Measurements from ENCODE around the gene SETD6.
A peak's percentile ranks its signal among the peaks of the same experiment; 100 is the strongest.

SETD6 gene

GRCh38 chr16:58494981-58495520 is 20.3 kb upstream of the SETD6 start:
- DNase-seq, result peak; percentile 46 to 59

- no peak for DNase-seq
These were observed 19.6 kb upstream of the SETD6 start for GRCh38 chr16:58495521-58496331.

- no peak for DNase-seq
These were observed 17.8 kb upstream of the SETD6 start for GRCh38 chr16:58497468-58497867.

- no peak for DNase-seq
These were observed 17.4 kb upstream of the SETD6 start for GRCh38 chr16:58497935-58498334.

DNA sequence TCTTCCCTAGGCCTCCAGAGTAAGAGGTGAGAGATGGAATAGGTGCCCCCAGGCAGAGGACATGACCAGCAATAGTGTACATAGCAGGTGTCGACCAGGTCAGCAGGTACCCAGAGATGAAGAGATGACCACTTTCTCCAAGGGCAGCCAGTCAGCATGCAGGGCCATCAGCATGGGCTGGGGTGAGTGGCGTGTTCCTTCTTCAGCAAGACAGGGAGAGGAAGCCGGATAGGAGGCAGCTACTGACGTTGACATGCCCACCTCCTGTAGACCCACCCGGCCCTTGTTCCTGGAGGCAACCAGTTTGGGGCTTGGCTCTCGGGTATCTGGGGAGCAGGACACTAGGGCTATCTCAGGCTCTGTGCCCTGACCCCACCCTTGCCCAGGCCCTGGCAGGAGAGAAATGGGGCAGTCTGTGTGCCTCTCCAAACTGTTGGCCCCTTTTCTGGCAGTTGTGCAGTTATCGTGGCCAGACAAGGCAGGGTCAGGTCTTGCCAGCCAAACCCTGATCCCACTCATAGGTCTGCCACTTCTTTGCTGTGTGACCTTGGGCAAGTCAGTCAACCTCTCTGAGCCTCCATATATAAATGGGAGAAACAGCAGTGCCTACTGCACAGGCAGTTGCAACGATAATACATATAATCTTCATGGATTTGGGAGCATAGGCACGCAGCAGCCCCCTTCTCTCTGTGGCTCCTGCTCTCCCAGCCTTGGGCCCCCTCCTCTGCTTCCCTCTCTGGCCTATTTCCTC is 16.8 kb upstream of the SETD6 start:
- DNase-seq, result no peak

DNA sequence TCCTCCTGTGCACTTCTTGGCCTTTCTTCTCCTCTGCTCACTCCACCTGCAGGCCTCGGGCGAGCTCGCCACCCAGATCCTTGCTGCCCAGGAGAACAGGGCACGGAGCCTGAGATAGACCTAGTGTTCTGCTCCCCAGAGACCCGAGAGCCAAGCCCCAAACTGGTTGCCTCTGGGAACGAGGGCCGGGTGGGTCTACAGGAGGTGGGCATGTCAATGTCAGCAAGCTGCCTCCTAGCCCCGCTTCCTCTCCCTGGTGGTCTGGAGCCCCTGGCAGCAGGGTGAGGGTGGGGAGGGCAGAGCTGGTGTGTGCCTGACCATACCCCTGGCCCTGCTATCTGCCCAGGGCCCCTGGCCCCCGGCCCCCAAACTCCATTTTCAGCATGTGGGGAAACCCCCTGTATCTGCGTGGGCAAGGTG is 16.2 kb upstream of the SETD6 start:
- DNase-seq, result no peak

GRCh38 chr16:58499615-58500351 is 15.5 kb upstream of the SETD6 start, which contains the start of gene NDRG4:
Gene NDRG4, plus strand, starts transcription at chr16:58500143. Its CDS starts 106 bp downstream, at chr16:58500249.
- DNase-seq, result peak; percentile 38 to 52

- no peak for DNase-seq
These were observed 14.7 kb upstream of the SETD6 start for GRCh38 chr16:58500430-58501241.

- DNase-seq, result peak; percentile 37 to 47
These were observed 13.8 kb upstream of the SETD6 start for GRCh38 chr16:58501242-58502131.

GRCh38 chr16:58502217-58502921 is 12.9 kb upstream of the SETD6 start:
- DNase-seq, result no peak

DNA sequence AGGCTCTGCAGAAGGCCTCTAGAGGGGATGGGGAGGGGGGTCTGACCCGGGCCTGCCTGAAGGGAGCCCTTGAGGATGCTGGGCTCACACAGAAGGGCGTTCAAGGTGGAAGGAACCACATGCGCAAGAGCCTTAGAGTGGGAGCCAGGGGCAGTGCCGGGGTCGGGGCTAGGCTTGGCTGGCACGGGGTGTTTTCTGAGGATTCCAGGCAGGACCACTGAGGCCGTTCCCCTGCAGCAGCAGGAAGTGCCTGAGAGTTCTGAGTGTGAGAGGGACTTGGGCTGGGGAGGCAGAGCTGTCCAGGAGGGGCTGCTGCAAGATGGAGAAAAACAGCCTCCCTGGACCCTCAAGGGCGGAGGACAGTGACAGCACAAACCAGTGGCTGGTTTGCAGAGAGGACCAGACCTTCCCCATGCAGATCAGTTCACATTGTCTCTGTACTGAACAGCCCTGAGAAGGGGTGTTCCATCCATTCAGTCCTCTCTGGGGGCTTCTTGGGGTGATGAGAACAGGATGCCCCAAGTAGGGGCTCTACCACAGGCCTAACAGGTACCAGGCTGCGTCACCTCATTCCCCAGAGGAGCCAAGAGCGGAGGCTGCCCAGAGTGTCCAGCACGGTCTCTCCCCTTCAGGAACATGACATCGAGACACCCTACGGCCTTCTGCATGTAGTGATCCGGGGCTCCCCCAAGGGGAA is 12.0 kb upstream of the SETD6 start:
- no peak for DNase-seq

DNA sequence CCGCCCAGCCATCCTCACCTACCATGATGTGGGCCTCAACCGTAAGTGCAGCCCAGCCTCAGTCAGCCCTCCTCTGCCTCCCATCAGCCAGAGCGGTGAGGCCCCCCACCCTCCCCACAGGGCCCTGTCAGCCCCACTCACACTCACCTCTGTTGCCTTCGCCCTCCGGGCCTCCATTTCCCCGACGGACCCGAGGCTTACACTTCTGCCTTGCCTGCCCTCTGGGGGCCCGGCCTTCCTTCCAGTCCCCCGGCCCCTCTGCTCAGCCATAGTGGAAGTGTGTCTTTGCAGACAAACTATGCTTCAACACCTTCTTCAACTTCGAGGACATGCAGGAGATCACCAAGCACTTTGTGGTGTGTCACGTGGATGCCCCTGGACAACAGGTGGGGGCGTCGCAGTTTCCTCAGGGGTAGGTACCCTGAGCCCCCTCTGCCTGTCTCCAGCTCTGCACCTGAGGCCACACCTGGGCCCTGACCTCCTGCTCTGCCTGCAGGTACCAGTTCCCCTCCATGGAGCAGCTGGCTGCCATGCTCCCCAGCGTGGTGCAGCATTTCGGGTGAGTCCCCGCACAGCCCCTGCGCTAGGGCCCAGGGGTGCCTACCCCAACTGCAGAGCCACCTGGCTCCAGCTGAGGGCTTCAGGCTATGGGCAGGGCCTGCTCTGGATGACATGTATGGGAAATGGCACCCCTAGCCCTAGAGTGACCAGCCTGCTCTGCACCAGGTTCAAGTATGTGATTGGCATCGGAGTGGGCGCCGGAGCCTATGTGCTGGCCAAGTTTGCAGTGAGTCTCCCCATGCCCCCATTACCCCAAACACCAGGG is 11.2 kb upstream of the SETD6 start:
- DNase-seq, result no peak

- no peak for DNase-seq
These were observed 8.8 kb upstream of the SETD6 start for GRCh38 chr16:58506241-58507194.

DNA sequence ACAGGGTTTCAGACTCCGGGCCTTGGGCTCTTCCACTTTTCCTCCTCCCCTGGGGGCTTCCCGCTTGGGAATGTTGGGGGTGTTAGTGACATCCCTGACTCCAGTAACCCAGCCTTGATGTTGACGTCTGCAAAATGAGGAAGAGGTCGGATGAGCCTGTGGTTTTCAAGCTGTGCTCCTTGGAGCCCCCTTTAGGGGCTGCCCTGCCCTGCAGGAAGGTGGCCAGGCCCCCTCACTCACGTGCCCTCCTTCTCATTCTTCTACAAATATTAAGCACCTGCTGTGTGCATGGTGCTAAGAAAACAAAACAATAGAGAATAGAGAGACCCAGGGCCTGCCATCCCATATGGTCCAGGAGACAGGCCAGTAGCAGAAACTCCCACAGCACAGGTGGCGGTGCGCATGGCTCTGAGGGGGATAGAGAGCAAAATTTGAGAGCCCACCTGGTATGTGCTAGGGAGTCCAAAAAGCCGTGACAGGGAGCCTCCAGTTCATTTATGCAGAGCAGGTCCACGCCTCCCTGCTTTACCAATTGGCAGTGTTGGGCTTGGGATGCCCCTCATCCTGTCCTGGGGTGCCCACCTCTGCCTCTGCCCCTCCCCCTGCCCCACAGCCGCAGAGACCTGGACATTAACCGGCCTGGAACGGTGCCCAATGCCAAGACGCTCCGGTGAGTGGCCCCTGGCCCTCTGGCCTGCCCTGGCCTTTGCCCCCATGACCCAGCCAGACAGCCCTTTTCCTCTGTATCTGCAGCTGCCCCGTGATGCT is 7.9 kb upstream of the SETD6 start:
- DNase-seq, result no peak

- no peak for DNase-seq
These were observed 7.2 kb upstream of the SETD6 start for GRCh38 chr16:58507963-58508670.

GRCh38 chr16:58508671-58509251 is 6.6 kb upstream of the SETD6 start:
- no peak for DNase-seq

Measured in CD4-positive, alpha-beta T cell treated with Interferon alpha-2 for 1 hour (primary cell).